ENCODE results near the gene TMEM52B.
"Not testable (repeated sequence)": the region's sequence is repeated elsewhere in the genome, so short reads cannot be mapped to it uniquely, and the experiment has no call there.

The TMEM52B gene

GRCh38 chr12:10215436-10215835 is 36.6 kb downstream of the TMEM52B start:
- no peak for DNase-seq (ENCODE audit: low read depth)
- TF ChIP-seq CTCF (IDR thresholded peaks at IDR 0.05; ENCODE audit: low read length, missing control alignments), result no peak
- H3K4me3 ChIP-seq (replicated peaks; ENCODE audit: low read depth, low read length), result peak overlapping the region; percentile 99

GRCh38 chr12:10215946-10216345 is 37.1 kb downstream of the TMEM52B start:
- not testable (repeated sequence) for H3K4me3 ChIP-seq (replicated peaks; ENCODE audit: low read depth, low read length); DNase-seq (ENCODE audit: low read depth)

- TF ChIP-seq CTCF (IDR thresholded peaks at IDR 0.05; ENCODE audit: low read length, missing control alignments), result no peak
- DNase-seq (ENCODE audit: low read depth), result no peak
- H3K4me3 ChIP-seq (replicated peaks; ENCODE audit: low read depth, low read length), result no peak overlapping the region
These were observed 39.2 kb downstream of the TMEM52B start for GRCh38 chr12:10218021-10218420.

- TF ChIP-seq CTCF (IDR thresholded peaks at IDR 0.05; ENCODE audit: low read length, missing control alignments), result no peak
- no peak overlapping the region for H3K4me3 ChIP-seq (replicated peaks; ENCODE audit: low read depth, low read length)
- peak; percentile 93 for DNase-seq (ENCODE audit: low read depth)
These were observed 41.7 kb downstream of the TMEM52B start for GRCh38 chr12:10220398-10221077.

- no peak for TF ChIP-seq CTCF (IDR thresholded peaks at IDR 0.05; ENCODE audit: low read length, missing control alignments)
- H3K4me3 ChIP-seq (replicated peaks; ENCODE audit: low read depth, low read length), result no peak overlapping the region
- DNase-seq (ENCODE audit: low read depth), result no peak
These were observed 43.0 kb downstream of the TMEM52B start for GRCh38 chr12:10221846-10222245.

GRCh38 chr12:10223208-10223607 is 44.4 kb downstream of the TMEM52B start:
- no peak for DNase-seq (ENCODE audit: low read depth)
- no peak overlapping the region for H3K4me3 ChIP-seq (replicated peaks; ENCODE audit: low read depth, low read length)
- no peak for TF ChIP-seq CTCF (IDR thresholded peaks at IDR 0.05; ENCODE audit: low read length, missing control alignments)

- DNase-seq (ENCODE audit: low read depth); H3K4me3 ChIP-seq (replicated peaks; ENCODE audit: low read depth, low read length): not testable (repeated sequence)
These were observed 46.6 kb downstream of the TMEM52B start for GRCh38 chr12:10225426-10225825.

GRCh38 chr12:10226086-10226485 is 47.3 kb downstream of the TMEM52B start:
- TF ChIP-seq CTCF (IDR thresholded peaks at IDR 0.05; ENCODE audit: low read length, missing control alignments), result no peak

More at GRCh38 chr12:10226086-10226485, 47.3 kb downstream of the TMEM52B start:
- no peak overlapping the region for H3K4me3 ChIP-seq (replicated peaks; ENCODE audit: low read depth, low read length)
- no peak for DNase-seq (ENCODE audit: low read depth)
